Fibroblast of skin of left biceps (primary cell): ENCODE data around the gene PTPA.
"Not testable (repeated sequence)": the region's sequence is repeated elsewhere in the genome, so short reads cannot be mapped to it uniquely, and the experiment has no call there.

ENCODE experiments used
- DNase-seq, 2 experiments: peaks; one replicate each; pipeline ENCODE4 v3.0.0-alpha.2; 2013; ENCODE audit warnings: low read depth in 2 of 2

PTPA gene

DNA sequence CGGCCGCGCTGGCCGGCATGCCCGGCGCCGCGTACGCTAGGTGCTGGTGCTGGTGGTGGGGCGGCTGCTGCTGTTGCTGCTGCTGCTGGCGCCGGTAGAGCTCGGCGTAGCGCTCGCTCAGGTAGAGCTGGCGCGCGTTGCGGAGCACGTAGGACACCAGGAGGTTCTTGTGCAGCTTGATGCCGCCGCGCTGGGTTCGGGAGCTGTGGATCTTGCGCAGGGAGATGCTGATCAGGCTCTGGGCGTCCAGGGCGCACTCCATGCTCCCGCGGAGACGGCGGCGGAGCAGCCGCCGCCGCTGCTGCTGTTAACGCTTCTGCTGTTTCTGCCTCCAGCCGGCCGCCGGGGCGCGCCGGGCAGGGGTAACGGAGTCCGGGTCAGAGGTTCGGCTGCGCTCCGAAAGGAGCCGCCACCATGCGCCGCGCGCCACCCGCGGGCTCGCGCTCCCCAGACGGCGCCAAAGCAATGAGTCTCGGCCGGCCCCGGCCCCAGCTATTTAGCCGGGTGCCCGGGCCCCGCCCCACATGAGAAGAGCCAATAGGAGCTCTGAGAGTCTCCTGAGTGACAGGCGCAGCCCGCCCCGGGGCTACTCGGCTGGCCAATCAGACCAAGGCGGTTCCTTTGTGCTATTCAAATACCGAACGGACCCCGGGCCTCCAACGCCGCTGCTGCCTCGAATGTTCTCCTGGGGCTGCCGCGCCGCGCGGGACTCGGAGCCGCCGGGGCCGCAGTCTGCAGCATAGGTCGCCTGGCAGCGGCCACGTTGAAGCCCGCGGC lies 66.8 kb downstream of the PTPA start, which contains the start of gene IER5L:
Gene IER5L, minus strand, starts transcription at position 471 of the 777 bp plus-strand sequence. Its CDS starts 209 bp downstream, at position 262.
- DNase-seq, result peak; percentile 89 to 90

GRCh38 chr9:129178568-129179382 lies 67.6 kb downstream of the PTPA start:
- no peak for DNase-seq

- no peak for DNase-seq
Observed at GRCh38 chr9:129181246-129181645, 70.0 kb downstream of the PTPA start.

- no peak for DNase-seq
Observed at GRCh38 chr9:129182122-129182521, 70.9 kb downstream of the PTPA start.

DNA sequence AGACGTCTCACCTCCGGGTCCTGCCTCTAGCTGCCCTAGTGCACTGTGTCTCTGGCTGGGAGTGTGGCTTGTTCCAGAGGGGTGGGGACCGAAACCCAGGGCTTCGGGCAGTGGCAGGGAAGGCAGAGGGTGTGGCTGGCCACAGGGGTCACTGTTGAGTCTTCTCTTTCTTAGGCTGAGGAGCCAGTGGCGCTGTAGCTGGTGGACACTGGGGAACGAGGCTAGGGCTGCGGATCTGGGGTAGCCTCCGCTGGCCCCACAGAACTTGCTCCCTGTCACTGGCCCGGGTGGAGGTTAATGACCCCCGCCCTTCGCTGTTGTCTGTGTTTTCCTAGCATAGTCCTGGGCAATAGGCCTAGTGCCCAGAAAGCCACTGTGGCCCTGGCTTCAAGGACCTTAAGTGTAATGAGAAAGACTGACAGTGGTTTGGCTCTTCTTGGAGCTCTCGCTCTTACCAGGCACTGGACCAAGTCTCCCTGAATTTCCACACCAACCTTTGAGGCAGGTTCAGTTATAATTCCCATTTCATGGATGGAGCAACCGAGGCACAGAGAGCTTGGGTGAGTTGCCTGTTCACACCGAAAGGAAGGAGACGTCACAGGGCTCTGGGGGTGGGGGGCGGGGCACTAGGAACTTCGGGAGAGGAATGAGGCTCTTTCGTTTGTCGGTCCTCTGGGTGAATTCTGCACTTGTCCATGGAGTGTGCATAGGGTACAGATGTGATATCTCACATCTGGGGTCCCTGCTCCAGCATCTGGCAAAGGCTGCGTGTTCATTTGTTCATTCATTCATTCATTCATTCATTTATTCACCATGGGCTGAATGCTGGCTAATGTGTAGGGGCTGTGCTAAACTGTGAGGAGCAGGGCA lies 71.6 kb downstream of the PTPA start:
- DNase-seq, result no peak

DNA sequence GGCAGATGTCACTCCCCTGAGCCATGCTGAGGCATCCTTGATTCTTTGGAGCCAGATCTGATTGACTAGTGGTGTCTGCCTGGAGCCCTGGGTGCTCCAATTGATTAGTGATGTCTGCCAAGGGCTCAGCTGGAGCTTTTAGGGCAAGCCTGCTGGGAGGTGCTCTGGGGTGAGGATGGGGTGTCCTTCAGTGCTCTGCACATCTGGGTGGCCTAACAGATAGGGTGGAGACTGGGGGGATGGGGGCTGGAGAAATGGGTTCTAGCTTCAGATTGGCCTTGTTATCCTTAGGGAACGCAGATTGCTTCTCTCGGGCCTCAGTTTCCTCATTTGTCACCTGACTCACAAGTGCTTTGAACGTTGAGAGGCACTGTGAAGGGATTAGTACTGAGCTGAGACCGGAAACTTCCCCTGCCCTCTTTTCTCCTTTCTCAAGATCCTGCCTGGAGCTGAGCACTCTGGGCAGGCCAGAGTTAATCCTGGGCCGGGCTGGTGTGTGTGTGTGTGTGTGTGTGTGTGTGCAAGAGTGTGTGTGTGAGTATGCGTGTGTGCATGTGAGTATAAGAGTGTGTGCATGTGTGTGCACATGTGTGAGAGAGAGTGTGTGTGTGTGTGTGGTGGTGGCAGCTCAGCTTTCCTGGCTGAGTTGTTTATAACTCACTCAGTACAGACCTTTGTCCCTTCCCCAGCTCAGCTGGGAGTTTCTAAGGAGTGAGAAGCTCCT lies 72.4 kb downstream of the PTPA start:
- DNase-seq, result no peak

DNA sequence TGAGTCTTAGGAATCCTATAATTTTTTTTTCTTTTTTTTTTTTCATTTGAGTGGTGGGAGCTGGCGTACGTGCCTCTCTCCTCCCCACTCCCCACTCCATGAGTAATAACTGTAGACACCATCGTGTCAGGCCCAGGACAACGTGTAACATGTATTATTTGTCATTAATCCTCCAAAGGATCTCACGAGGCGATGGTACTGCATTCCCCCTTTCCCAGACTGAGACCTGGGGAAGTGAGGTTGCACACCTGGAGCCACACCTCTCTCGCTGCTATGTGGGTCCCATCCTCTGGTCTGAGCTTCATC lies 73.0 kb downstream of the PTPA start:
- no peak for DNase-seq

- no peak for DNase-seq
Observed at GRCh38 chr9:129184596-129185122, 73.4 kb downstream of the PTPA start.

- DNase-seq, result no peak
Observed at GRCh38 chr9:129185402-129185801, 74.2 kb downstream of the PTPA start.

- DNase-seq, result no peak
Observed at GRCh38 chr9:129185991-129186390, 74.8 kb downstream of the PTPA start.

GRCh38 chr9:129187042-129187441 lies 75.8 kb downstream of the PTPA start:
- DNase-seq, result no peak

DNA sequence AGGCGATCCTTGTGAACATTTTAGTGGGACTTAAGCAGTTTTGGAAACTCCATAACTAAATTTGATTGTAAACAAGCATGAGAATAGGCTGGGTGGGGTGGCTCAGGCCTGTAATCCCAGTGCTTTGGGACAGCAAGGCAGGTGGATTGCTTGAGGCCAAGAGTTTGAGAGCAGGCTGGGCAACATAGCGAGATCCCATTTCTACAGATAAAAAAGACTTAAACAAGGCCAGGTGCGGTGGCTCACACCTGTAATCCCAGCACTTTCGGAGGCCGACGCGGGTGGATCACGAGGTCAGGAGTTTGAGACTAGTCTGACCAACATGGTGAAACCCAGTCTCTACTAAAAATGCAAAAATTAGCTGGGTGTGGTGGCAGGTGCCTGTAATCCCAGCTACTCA lies 78.8 kb downstream of the PTPA start:
- not testable (repeated sequence) for DNase-seq

DNA sequence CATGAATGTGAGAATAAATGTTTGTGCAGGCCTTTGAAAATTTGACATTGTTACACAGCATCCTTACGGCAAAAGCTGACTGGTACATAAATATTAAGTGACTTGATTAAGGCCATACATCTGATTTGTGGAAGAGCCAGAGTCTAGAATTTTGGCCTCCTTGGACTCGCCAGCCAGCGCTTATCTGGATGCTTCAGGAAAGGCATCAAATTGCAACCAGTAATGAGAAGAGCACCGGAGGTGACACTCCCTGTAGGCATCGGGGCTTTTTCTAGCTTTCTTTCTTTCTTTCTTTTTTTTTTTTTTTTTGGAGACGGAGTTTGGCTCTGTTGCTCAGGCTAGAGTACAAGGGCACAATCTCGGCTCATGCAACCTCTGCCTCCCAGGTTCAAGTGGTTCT lies 80.0 kb downstream of the PTPA start:
- no peak for DNase-seq

DNA sequence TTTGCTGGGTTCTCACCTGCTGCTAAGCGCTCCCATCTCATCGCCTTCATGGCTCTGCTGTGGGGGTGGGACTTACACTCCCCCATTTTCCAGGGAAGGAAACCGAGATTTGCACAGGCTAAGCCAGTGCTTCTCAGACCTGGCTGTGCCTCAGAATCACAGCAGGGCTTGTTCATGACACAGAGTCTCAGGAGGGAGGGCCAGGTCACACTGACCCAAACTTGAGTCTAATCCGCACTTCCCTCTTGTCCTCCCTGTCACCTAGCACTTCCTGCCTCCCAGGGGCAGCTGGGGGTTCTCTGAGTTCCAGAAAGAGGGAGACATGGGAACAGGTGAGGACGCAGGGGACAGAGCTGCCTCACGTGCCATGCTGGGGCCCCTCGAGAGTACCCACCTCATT lies 82.4 kb downstream of the PTPA start:
- no peak for DNase-seq

- no peak for DNase-seq
Observed at GRCh38 chr9:129194221-129194620, 83.0 kb downstream of the PTPA start.

GRCh38 chr9:129195606-129196005 lies 84.4 kb downstream of the PTPA start:
- no peak for DNase-seq

- not testable (repeated sequence) for DNase-seq
Observed at GRCh38 chr9:129197045-129197444, 85.8 kb downstream of the PTPA start.

- DNase-seq, result no peak
Observed at GRCh38 chr9:129197978-129198318, 86.7 kb downstream of the PTPA start.
